Keratinocyte (primary cell): Measurements from ENCODE around the gene DBI.

Experiments
- CTCF ChIP-seq, 3 experiments: IDR thresholded peaks in 1 of 3; conservative IDR thresholded peaks in 1 of 3; optimal IDR thresholded peaks in 1 of 3; 2 replicates in 2 of 3; 3 replicates in 1 of 3; pipeline versions ENCODE3 to v1.5.1; 2011; ENCODE audit warnings: low read length in 3 of 3, mild to moderate bottlenecking in 3 of 3, moderate library complexity in 2 of 3, control low read depth in 1 of 3, inconsistent platforms in 1 of 3; ENCODE audit not compliant: insufficient read depth in 2 of 3; ENCODE audit errors: extremely low read depth in 1 of 3
- EZH2 ChIP-seq: IDR thresholded peaks from one replicate; pipeline ENCODE4 v1.6.1; 2012; ENCODE audit warnings: inconsistent platforms, mild to moderate bottlenecking, low read length, moderate library complexity

DNA sequence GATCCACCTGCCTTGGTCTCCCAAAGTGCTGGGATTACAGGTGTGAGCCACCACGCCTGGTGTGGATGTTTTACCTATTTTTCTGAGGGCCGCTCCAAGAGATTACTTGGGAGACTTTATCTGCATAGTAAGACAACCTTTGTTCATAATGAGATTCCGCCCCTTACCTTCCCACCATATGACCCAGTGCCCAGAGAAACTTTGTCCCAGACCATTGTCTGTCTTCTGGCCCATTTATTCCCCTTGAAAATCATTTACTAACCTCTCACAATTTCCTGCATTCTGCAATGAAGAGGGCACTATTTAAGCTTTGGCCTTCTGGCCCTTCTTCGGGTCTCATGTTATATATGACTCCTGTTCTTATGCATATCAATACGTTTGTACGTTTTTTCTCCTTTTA lies 51.1 kb downstream of the DBI start:
- TF ChIP-seq EZH2: no peak
- TF ChIP-seq CTCF (optimal IDR thresholded peaks at IDR 0.05 in 1 of 3, IDR thresholded peaks at IDR 0.05 in 1 of 3, conservative IDR thresholded peaks at IDR 0.05 in 1 of 3; ENCODE audit: extremely low read depth in 1 of 3, insufficient read depth in 2 of 3, low read length in 3 of 3): no peak
